AML-193 (cell line): ENCODE results near the gene PDE1C.

Experiments used
- DNase-seq, 2 experiments: peaks; one replicate each; lab custom pipeline; 2025; lab: John Stamatoyannopoulos, UW

Gene PDE1C

DNA sequence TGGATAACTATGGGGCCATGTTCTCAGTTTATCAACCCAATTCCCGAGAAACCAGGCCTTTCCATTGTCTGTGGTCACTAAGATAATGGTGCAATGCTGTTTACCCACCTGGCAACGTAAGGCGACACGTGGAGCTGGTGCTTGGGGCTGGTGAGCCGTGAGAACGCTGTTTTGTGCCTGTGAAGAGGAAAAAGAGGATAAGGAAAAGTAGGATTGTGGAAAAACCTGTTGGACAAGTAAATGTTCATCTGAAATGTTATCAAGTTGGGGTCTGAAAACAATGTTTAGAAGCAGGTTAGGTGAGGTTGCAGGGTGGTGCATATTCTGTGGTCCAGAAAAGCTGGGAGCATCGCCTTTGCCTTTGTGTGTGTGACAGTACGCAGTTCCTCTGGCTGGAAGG is 294.7 kb downstream of the PDE1C start:
- no peak for DNase-seq

DNA sequence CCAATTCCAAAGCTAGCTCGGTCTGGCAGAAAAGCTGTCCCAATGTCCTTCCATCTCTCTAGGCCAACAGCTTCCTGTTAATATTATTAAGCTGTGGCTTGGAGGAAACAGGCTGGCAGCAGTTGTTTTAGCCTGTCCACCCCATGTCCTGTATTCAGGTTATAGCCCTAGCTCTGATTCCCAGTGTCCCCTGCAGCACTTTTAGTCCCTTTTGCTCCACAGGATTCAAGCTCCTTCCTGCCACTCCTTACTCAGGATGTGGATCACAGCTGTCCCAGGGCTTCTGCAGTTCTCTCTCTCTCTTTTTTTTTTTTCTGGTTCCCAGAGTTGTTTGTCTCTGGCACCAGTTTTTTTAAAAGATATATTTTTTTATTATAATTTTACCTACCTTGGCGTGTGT is 298.0 kb downstream of the PDE1C start:
- DNase-seq, result no peak

DNA sequence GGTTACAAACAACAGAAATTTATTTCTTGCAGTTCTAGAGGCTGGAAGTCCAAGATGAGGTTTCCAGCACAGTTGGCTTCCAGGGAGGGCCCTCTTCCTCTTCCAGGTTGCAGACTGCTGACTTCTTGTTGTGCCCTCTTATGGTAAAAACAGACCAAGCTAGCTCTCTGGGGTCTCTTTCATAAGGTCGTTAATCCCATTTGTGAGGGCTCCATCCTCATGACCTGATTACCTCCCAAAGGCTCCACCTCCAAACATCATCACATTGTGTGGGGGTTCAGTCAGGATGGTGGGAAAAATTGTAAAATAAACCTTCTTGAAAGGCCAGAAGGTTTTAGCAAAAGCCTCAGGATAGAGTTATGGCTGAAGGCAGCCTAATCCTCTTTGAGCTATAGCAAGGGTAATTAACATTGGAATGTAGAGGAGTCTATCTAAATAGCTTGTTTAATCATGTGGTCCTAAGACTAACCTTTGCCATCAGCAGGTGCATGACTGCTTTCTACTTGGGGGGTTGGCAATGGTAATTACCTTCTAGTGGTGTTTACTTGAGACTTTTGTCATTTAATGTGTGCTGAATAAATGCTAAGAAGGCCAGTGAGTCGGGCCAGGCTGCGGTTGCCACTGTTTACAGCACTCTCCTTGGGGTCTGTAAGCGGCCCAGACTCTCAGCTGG is 302.4 kb downstream of the PDE1C start:
- no peak for DNase-seq

DNA sequence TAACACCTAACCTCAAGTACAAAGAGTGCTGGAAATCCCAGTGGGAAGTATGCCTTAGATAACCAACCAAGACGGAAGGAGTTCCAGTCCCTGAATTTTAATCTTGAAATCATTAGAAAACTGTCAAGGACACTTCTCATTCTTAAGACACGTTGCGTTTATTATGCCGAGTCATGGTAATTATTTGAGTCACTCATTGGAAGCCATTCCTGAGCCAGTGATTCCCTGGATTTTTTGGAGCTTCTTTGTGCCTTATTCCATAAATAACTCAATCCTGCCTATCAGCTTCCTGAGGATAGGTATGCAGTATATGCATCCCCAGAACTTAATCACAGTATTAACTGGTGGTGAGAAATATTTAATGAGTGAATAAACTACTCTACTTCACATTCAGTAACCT is 305.7 kb downstream of the PDE1C start:
- DNase-seq, result no peak

DNA sequence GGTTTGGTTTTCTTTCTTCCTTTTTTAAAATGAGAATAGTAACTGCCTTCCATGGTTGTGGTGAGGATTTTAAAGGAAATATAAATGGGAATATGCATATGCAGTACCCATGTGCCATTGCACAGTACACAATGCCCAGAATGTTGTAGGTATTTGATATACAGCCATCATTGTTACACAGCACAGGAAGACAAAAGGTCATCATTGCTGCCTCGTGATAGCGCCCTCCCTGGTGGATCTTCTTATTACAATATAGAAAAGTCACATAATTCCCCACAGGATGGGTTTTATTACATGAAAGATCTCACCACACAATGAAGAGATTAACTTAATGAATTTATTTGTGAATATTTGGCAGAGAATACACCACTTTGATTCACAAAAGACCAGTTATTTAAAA is 306.7 kb downstream of the PDE1C start:
- no peak for DNase-seq

DNA sequence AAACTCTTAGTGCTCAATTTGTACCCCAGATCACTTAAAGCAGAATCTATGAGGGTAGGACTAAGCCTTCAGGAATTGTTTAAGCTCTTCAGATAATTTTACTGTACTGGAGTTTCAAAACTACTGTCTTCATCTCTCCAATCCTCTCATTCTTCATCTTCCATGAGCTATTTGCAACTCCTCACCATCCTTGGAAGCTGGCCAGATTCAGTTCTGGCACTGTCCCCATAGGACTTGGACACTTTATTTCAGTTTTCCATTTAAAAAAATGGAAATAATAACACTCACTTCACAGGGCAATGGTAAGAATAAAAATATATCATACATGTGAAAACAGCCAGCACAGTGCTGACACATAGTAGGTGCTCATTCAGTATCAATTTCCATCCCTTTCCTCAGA is 308.6 kb downstream of the PDE1C start:
- DNase-seq, result no peak

DNA sequence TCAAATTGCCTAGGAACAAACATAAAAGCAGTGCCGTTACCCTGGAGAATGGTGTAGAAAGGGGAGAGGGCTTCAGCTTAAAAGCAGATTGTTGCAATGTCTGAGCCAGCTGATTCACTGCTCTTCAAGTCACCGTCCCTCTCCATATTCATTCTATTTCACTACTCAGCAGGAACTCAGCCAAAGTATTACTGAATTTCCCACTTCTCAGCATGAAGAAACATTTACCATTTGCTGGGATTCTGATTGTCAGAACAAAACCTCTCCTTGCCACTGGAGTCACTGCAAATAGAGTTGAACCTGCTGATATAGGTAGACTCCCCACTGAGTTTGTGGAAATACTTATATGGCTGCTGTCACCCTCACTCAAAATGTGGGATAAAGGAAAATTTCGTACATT is 311.5 kb downstream of the PDE1C start:
- no peak for DNase-seq

DNA sequence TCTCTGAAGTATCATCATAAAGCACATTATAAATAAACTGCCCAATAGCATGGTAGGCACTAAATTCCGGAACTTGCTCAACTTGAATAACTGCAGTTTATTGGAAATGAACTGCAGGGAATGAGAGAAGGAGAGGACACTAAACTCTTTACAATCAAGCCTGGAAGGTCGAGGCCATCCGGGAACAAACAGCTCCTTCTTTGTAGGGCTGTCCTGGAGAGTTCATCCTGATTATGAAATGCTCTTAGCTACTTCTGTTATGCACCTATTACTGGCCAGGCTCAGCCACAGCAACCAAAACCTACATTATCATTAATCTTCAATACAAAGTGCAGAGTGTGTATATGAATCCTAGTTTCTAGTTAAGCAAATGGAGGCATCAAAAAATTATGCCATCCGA is 318.5 kb downstream of the PDE1C start:
- no peak for DNase-seq

DNA sequence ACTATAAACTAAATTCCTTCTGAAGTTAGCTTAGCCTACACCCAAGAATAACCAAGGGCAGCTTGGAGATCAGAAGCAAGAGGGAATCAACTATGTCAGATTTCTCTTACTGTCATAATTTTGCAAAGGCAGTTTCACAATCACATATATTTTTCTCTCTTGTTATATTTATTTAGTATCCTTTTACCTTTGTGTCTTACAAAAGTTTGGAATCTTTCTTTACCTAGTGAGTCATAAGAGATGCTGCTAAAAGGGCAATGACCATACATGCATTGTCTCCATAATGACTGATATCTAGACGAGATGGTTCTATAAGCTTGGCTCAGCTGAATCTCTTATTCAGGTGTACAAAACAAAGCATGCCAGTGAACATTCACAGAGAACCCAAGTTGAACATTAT is 322.1 kb downstream of the PDE1C start:
- DNase-seq, result no peak

DNA sequence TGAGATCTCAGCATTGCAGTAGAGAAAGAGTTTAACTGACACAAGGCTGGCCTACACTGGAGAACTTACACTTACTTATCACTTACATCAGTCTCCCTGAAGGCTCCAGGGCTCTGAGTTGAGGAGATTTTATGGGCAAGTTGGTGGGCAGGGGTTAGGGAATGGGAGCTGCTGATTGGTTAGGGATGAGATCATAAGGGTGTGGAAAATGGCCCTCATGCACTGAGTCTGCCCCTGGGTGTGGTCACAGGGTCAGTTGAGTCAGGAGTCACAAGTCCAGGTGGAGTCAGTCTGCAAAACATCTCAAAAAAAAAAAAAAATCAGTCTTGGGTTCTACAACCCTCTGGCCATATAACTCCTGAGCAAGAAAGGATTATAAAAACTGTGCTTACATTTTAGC is 322.7 kb downstream of the PDE1C start:
- no peak for DNase-seq

DNA sequence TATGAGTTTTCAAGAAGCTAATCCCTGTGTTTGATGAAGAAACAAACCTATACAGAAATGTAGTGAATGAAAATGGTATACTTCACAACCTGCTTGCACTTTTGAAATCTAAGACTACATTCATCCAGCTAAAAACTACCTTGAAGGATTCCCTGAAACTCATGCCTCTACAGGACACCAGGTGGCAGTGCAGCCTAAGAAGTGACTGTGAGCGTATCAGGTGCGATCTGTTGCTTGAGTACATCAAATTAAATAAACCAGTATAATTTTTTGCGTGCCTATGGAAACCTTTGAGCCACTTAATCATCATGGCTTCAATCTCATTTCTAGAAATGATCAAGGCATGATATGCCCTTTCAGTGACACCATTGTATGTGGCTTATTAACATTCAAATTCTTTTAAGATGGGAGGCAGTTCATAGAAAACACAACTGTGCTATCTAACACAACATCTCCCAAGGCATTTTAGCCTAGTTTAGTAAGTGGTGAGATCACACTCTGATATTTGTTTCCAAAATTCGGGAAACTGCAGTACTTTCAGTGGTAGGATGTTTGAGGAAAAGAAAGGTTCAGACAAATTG is 325.8 kb downstream of the PDE1C start:
- peak; percentile 53 to 59 for DNase-seq

DNA sequence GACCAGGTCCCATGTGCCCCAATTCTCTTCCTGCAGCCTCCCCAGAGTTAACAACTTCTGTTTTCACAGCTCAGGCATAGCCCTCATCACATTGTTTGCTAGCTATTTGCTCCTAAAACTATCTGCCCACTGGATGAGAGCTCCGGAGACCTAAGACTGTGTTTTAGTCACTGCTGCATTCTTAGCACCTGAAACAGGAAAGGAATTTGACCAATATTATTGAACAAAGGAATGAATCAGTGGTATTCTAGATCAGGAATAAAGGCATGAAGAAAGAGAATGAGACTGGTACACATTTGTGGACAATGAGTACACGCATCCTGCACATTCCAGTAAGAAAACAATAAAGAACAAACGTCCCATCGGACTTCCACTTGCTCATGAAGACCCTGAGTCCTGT is 328.4 kb downstream of the PDE1C start:
- no peak for DNase-seq

DNA sequence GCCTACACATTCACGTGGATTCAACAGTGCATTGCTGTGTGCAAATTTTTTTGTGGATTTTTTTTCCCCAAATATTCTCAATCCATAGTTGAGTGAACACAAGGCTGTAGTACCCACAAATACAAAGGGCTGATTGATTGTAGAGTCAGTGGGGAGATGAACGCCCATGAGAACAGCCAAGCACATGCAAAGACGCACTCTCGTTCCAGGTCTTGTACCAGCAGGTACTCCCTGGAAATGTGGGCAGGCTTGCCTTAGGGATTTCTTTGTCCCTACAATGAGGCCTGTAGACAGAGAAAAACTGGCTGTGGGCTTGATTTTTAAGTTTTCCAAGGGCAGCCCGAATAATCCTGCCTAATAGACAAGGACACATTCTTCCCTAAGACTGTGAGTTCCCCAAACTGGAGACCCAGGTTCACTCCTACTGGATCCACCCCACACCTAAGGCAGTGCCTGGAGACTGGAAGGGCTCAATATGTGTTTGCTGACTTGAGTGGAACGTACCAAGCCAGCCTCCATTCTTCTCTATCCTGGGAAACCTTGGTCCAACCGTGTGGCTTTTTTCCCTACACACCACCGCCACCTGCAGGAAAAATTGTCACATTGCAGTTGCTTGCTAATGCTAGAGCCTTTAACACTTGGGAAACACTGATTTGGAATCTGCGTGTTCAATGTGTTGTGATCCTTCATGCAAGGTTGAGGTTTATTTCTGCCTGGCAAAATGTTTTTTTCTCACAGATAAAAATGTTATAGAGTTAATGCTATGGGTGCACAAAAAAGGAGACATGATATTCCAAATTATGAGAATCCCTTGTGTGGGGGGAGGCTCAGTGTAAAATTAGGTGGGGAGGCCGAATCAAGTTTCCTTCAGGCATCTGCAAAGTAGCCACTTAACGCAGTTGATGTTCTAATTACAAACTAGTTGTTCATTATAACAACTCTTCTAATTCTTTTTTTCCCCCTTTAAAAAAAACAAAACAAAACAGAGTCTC is 333.9 kb downstream of the PDE1C start:
- DNase-seq, result peak; percentile 31 to 48

DNA sequence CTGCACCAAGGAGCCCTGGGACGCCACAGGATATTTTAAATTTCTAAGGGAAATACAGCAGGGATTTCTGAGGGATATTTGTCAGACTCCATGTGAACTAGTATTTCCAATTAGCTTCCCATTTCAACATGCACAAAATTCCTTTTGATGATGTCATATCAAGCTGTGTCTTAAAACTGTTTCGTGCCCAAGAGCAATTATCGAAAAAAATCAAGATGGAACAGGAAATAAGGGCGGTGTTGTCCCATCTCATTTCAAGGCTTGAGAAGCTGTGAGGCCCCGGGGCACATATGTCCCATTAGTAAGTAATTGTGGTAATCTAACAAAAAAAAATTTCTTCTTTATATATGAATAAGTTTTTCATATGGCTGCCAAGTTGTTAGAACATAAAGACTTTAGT is 335.8 kb downstream of the PDE1C start:
- no peak for DNase-seq

DNA sequence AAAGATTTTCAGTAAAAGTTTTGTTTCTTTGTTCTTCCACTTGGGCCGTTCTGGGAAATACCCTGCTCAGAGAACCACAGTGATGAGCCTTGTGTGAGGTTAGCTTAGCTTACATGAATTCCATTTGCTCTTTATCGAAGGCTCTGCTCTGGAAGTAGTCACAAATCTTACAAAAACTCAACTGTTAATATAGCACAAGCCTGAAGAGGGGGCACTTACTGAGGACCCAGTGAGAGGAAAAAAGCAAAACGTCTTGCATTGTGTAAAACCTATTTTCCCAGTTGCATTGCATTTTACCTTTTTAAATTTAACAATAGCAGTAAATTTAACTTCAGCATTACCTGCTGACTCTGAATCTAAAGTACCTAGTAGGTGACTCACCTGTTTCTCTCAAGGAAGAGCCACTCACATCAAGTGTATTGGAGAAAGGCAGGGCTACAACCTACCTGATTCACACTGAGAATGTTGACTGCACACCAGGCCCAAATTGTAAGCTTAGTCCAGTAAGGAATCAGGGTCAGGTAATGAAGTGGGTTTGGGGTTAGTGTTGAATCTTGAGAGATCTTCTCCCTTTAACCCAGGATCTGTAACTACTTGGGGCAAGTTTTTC is 340.9 kb downstream of the PDE1C start:
- no peak for DNase-seq

DNA sequence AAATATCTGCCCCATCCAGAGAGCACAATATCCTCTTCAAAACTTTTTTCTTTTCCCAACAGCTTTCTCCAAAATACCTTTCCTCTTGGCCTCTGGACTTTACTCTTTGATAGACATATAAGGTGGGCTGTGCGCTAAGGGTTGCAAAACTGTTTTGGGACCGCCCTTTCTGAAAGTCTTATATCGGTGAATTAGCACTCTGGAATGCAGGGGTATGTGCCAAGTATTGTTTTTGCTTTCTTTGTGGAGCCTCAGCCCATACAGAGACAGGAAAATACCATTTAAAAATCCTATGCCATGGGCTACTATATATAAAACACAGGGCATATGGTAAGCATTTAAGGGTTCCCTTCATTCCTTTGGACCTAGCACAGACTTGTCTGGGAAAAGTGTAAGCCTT is 345.5 kb downstream of the PDE1C start:
- no peak for DNase-seq

DNA sequence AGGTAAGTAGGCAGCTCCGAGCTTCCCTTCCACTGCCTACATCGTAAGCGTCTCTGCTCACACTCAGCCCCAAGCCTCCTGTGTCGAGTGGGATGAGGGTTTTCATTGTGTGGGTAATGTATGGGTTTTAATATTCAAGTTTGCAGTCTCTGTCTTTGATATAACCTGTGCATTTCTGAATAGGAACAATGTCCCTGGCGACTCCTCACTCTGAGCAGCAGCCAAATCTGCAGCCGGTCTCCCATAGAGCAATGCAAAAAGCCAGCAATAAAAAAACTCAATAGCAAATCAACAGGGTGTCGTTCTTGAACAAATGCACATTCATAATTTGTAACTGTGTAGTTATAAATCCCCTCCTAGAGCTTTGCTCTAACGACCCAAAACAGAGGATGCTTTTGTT is 349.8 kb downstream of the PDE1C start:
- DNase-seq, result no peak

DNA sequence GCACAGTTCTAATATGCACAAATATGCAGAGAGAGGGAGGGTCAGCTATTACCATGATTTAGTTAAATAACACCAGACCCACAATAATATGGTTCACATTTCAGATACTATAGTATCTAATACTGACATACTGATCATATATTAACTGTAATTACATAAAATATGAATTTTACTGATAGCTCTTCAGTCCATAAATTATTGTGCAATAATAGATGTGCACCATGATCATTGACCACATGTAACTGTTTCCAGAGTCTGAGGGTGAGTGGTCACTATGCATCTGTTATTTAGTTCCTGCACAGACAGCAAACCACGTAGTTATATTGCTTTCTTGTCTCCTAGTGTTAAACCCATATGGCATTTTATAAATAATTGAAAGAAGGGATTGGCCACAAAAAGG is 353.9 kb downstream of the PDE1C start:
- no peak for DNase-seq

DNA sequence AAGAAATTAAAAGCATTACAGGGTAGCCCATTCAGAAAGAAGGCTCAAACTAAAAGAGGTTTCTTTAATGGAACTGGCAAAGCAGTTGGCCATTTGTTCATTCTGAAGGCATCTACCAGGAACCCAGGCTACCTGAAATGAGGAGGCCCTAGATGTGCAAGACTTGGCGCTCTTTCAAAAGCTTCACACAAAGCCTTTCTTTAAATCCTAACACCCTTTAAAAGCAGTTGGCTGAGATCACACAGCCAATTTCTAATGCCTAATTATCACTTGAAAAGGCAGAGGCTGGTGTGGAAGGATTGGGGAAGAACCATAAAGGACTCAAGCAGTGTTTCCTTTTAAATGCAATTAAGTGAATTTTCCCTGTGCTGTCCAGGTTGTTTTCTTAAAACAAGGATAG is 360.0 kb downstream of the PDE1C start:
- no peak for DNase-seq

DNA sequence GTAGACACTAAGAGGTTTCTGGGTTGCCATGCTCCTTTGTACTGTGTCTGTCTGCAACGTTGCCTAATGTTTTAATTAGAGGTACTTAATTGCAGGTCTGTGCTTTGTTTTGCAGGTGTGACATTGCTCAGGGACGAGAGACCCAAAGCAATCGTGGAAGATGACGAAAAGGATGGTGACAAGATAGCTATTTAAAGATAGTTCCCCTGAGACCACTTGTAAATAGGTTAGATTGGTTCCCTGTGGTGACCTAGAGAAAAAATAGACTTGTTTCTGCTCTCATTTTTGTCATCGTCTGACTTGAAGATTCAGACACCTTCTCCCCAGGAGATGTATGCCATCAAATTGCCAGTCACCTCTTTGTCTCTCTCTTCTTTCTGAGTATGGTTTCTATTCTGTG is 363.1 kb downstream of the PDE1C start:
- no peak for DNase-seq

DNA sequence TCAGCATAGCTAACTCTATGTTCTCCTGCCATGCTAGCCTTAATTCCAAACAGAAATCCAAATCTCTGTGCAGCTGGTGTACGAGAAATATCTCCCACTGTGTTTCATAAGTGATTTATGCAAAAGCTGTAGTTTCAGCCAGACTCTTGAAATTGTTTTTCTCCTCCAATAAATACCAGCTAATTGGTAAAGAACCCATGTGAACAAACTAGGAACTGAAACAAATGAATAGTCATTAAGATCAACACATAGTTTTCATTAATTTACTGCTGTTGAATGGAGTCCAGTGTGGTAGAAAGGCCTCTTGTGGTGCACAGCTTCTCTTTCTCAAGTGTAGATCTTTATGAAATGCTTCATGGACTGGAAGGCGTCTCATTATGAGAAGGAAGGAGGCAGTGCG is 364.8 kb downstream of the PDE1C start:
- no peak for DNase-seq

DNA sequence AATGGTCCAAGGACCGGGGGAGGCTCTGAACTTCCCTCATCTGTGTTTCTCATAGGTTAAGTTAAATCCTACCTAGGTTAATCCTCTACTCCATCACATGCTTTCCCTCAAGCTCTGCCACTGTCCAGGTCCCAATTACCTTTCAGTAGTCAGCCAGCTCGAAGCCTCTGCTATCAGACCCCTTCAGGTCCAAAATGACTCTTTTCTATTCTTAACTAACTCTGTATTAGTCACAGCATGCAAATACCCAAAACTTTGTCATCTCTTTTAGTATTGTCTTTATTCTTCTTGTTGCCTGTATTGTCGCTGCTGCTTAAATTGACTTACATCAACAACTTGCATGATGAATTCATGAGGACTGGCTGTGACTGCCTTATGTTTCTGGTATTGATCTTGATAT is 367.9 kb downstream of the PDE1C start:
- DNase-seq, result no peak
